Measurements from ENCODE around the gene RAB35.
A peak's percentile ranks its signal among the peaks of the same experiment; 100 is the strongest.

RAB35 gene

GRCh38 chr12:120102189-120103043, 14.1 kb downstream of the RAB35 start:
- no peak for DNase-seq

- DNase-seq, result no peak
These were observed 14.9 kb downstream of the RAB35 start for GRCh38 chr12:120101617-120102016.

- no peak for DNase-seq
These were observed 15.4 kb downstream of the RAB35 start for GRCh38 chr12:120101182-120101581.

GRCh38 chr12:120100630-120101029, 15.9 kb downstream of the RAB35 start:
- DNase-seq, result no peak

- no peak for DNase-seq
These were observed 16.8 kb downstream of the RAB35 start for GRCh38 chr12:120099738-120100137.

GRCh38 chr12:120098756-120099470, 17.6 kb downstream of the RAB35 start:
- DNase-seq, result no peak

GRCh38 chr12:120096671-120097202, 19.8 kb downstream of the RAB35 start:
- DNase-seq, result no peak

GRCh38 chr12:120095736-120096135, 20.8 kb downstream of the RAB35 start:
- no peak for DNase-seq

- DNase-seq, result no peak
These were observed 21.2 kb downstream of the RAB35 start for GRCh38 chr12:120095331-120095730.

- no peak for DNase-seq
These were observed 22.1 kb downstream of the RAB35 start for GRCh38 chr12:120094485-120094884.

GRCh38 chr12:120093592-120094355, 22.8 kb downstream of the RAB35 start:
- DNase-seq, result no peak

GRCh38 chr12:120093336-120093591, 23.3 kb downstream of the RAB35 start:
- no peak for DNase-seq

GRCh38 chr12:120092551-120093335, 23.8 kb downstream of the RAB35 start:
- DNase-seq, result no peak

- DNase-seq, result no peak
These were observed 25.0 kb downstream of the RAB35 start for GRCh38 chr12:120091371-120092090.

- DNase-seq, result no peak
These were observed 25.8 kb downstream of the RAB35 start for GRCh38 chr12:120090626-120091295.

- no peak for DNase-seq
These were observed 26.3 kb downstream of the RAB35 start for GRCh38 chr12:120090206-120090605.

- no peak for DNase-seq
These were observed 26.8 kb downstream of the RAB35 start for GRCh38 chr12:120089796-120090195.

- DNase-seq, result no peak
These were observed 27.4 kb downstream of the RAB35 start for GRCh38 chr12:120089105-120089504.

- DNase-seq, result peak; percentile 89 to 99
These were observed 29.5 kb downstream of the RAB35 start for GRCh38 chr12:120086801-120087621.

GRCh38 chr12:120085920-120086645, 30.5 kb downstream of the RAB35 start:
- no peak for DNase-seq
